Measurements from ENCODE around the gene ADCY9. TPM values are rescaled to one million over a fixed set of nuclear protein-coding genes. Genes with fewer than 3 reads are reported as not detected.

The ADCY9 gene
- polyA plus RNA-seq, 2 of the 4 experiments (the other 2 are of a cell fraction) = 6.2 to 7.6 TPM

DNA sequence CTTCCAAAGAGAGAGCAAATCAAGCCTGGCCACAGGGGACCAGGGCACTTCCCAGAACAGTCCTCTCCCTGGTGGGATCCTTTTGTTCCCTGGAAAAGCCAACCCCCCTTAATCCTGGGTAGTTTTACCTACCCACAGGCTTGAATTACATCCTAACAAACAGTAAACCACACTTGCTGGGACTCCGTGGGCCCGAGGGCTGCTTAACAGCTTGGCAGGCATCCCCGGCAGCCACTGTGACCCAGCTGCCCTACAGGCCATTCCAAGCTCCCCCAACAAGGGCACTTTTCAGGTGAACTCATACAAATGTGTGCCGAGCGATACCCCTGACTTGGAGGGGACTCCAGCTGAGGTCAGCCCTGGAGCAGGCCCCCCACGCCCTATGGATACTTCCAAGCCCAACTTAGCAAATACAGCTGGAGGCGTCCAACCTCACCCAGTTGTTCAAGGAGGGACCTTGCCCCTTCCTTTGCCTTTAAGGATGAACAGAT, 26.4 kb downstream of the ADCY9 start:
- TF ChIP-seq CHD4 (IDR thresholded peaks at IDR 0.05; ENCODE audit: borderline replicate concordance) (no peak), GATA3 (IDR thresholded peaks at IDR 0.05; ENCODE audit: borderline replicate concordance) (no peak)
- TF ChIP-seq, protein P1, sequence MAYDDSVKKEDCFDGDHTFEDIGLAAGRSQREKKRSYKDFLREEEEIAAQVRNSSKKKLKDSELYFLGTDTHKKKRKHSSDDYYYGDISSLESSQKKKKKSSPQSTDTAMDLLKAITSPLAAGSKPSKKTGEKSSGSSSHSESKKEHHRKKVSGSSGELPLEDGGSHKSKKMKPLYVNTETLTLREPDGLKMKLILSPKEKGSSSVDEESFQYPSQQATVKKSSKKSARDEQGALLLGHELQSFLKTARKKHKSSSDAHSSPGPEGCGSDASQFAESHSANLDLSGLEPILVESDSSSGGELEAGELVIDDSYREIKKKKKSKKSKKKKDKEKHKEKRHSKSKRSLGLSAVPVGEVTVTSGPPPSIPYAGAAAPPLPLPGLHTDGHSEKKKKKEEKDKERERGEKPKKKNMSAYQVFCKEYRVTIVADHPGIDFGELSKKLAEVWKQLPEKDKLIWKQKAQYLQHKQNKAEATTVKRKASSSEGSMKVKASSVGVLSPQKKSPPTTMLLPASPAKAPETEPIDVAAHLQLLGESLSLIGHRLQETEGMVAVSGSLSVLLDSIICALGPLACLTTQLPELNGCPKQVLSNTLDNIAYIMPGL (CRISPR knock-in tag; IDR thresholded peaks at IDR 0.05; ENCODE audit: borderline replicate concordance) = no peak
- peaks cover 59% of the 10 kb centered on the region for H3K4me1 ChIP-seq
- ChIA-PET CTCF (interaction anchor here (2.0 kb wide), 1 partner anchor 164 kb away, joined by 6 read pairs; no protein-coding TSS in a partner anchor), POLR2A (no interaction called here)
- H3K4me2 ChIP-seq = peak overlapping the region; percentile 66
- H3K4me3 ChIP-seq = no peak overlapping the region
- DNase-seq (ENCODE audit: low read depth in 1 of 2, low spot score in 1 of 2) = no peak
- 83% methylated on average over 6 of the region's 7 CpGs for WGBS (ENCODE audit: missing lambda C conversion rate)
- no peak for FAIRE-seq
- H3K9me3 ChIP-seq = no peaks in the 10 kb centered on the region
- 0 out of 6 replicates have a peak overlapping the region, but pooled peaks of 1 of the 2 experiments have one; percentile 57 for H3K27ac ChIP-seq
- peak in 1 of 2 experiments; percentile 28; a peak in 2 of 6 replicates for ATAC-seq

DNA sequence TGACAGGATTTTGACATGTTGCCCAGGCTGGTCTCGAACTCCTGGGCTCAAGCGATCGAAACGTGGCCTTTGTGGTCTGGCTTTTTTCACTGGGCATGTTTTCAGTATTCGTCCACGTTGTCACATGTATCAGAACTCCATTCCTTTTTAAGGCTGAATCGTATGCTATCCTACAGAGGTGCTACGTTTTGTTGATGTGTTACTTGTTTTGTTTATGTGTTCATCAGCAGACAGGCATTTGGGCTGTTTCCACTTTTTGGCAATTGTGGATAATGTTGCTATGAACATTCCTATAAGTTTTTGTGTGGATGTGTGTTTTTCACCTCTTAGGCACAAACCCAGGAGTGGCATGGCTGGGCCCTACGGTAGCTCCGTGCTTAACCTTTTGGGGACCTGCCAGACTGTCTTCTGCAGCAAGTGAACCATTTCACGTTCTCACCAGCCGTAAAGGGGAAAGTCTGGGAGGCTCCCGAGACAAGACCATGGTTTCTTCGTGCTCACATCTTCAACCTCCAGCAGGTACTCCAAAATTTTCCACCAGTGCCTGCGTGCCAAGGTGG, 26.9 kb downstream of the ADCY9 start:
- no peak overlapping the region for H3K27ac ChIP-seq
- POLR2A ChIA-PET = no interaction called here

DNA sequence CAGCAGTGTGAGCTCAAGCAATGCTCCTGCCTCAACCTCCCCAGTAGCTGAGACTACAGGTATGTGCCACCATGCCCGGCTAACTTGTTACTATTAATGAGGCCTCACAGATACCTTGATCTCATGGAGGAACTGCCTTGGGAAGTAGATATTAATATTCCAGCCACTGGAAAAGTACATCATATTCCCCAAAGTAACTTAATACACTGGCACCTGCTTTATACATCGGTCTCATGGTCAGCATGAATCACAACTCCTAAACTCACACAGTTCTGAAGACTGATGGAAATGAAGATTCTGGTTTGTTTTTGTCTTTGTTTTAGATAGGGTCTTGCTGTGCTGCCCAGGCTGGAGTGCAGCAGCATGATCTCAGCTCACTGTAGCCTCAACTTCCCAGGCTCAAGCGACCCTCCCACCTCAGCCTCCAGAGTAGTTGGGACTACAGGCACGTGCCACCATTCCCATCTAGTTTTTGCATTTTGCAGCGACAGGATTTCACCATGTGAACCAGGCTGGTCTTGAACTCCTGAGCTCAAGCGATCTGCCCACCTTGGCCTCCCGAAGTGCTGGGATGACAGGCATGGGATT, 28.2 kb downstream of the ADCY9 start:
- POLR2A ChIA-PET = no interaction called here
- DNase-seq (ENCODE audit: low read depth in 1 of 2, low spot score in 1 of 2) (no peak), ATAC-seq (no peak), FAIRE-seq (no peak)
- H3K4me1 ChIP-seq = peaks cover 41% of the 10 kb centered on the region
- TF ChIP-seq PHF8 (IDR thresholded peaks at IDR 0.05; ENCODE audit: borderline replicate concordance, low read depth) (no peak), HOXB5 (CRISPR knock-in tag; IDR thresholded peaks at IDR 0.05) (no peak), RCOR1 (IDR thresholded peaks at IDR 0.05; ENCODE audit: low read depth, low read length) (no peak), BHLHE40 (IDR thresholded peaks at IDR 0.05; ENCODE audit: low read depth, low read length) (no peak), SMC3 (IDR thresholded peaks at IDR 0.05) (no peak)
- no peaks in the 10 kb centered on the region for H3K9me3 ChIP-seq
- H3K4me3 ChIP-seq = no peak overlapping the region
- H3K27ac ChIP-seq = 0 out of 6 replicates have a peak overlapping the region, but pooled peaks of 1 of the 2 experiments have one; percentile 5
- CTCF ChIA-PET = interaction anchor here (0.6 to 3.3 kb wide), 3 partner anchors 13 to 166 kb away, joined by 3 to 9 read pairs (median 3); no protein-coding TSS in a partner anchor
- WGBS (ENCODE audit: missing lambda C conversion rate) = 91% methylated on average over 7 of the region's 7 CpGs
- peak overlapping the region; percentile 37; the same call in 1 of the 3 replicates for H3K4me2 ChIP-seq

More for the DNA sequence above, 26.9 kb downstream of the ADCY9 start:
- no peaks in the 10 kb centered on the region for H3K9me3 ChIP-seq
- no peak for TF ChIP-seq RNF2 (IDR thresholded peaks at IDR 0.05; ENCODE audit: borderline replicate concordance, low read depth)
- no peak for TF ChIP-seq ESRRA (IDR thresholded peaks at IDR 0.05; ENCODE audit: borderline replicate concordance, low read length)
- TF ChIP-seq EHMT2 (IDR thresholded peaks at IDR 0.05; ENCODE audit: low read depth) = no peak
- no peak for TF ChIP-seq FOSB (CRISPR knock-in tag; IDR thresholded peaks at IDR 0.05)
- TF ChIP-seq, protein P2, sequence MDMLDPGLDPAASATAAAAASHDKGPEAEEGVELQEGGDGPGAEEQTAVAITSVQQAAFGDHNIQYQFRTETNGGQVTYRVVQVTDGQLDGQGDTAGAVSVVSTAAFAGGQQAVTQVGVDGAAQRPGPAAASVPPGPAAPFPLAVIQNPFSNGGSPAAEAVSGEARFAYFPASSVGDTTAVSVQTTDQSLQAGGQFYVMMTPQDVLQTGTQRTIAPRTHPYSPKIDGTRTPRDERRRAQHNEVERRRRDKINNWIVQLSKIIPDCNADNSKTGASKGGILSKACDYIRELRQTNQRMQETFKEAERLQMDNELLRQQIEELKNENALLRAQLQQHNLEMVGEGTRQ (IDR thresholded peaks at IDR 0.05) = no peak
- TF ChIP-seq, protein P3, sequence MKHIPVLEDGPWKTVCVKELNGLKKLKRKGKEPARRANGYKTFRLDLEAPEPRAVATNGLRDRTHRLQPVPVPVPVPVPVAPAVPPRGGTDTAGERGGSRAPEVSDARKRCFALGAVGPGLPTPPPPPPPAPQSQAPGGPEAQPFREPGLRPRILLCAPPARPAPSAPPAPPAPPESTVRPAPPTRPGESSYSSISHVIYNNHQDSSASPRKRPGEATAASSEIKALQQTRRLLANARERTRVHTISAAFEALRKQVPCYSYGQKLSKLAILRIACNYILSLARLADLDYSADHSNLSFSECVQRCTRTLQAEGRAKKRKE (CRISPR knock-in tag; IDR thresholded peaks at IDR 0.05; ENCODE audit: low read depth) = no peak
- no peak for TF ChIP-seq MAFK (IDR thresholded peaks at IDR 0.05; ENCODE audit: partially characterized antibody)
- TF ChIP-seq ZC3H11A (IDR thresholded peaks at IDR 0.05) = no peak
- 94% methylated on average over 15 of the region's 15 CpGs for WGBS (ENCODE audit: missing lambda C conversion rate)
- no peak overlapping the region for H3K4me2 ChIP-seq
- ATAC-seq (no peak), FAIRE-seq (no peak), DNase-seq (ENCODE audit: low read depth in 1 of 2, low spot score in 1 of 2) (no peak)
- peaks cover 54% of the 10 kb centered on the region for H3K4me1 ChIP-seq
- no peak overlapping the region for H3K4me3 ChIP-seq
- CTCF ChIA-PET = no interaction called here

All from A549 (cell line).